ENCODE data around the gene OR5AU1. TPM values are rescaled to one million over a fixed set of nuclear protein-coding genes. Genes with fewer than 3 reads are reported as not detected.

The OR5AU1 gene
- total RNA-seq, result not detected

- DNase-seq (no peak), ATAC-seq (no peak)
- H3K4me1 Mint-ChIP-seq, result no peaks in the 10 kb centered on the region
- H3K27me3 Mint-ChIP-seq, result peaks cover 44% of the 10 kb centered on the region
- CTCF ChIA-PET, result no interaction called here
- no peaks in the 10 kb centered on the region for H3K36me3 Mint-ChIP-seq
- H3K27ac Mint-ChIP-seq, result no peak within 1 kb of the TSS
- no peaks in the 10 kb centered on the region for H3K9me3 Mint-ChIP-seq (ENCODE audit: low read depth)
- H3K4me3 Mint-ChIP-seq, result no peak within 1 kb of the TSS
These were observed at the start of gene OR5AU1 for GRCh38 chr14:21155963-21156362. OR5AU1 (minus strand) TSS chr14:21156063; CDS start chr14:21155872, 191 bp downstream.

- CTCF ChIA-PET, result no interaction called here
- no peak overlapping the region for H3K27ac Mint-ChIP-seq
- H3K9me3 Mint-ChIP-seq (ENCODE audit: low read depth), result no peaks in the 10 kb centered on the region
- peaks cover 62% of the 10 kb centered on the region for H3K36me3 Mint-ChIP-seq
- ATAC-seq (no peak), DNase-seq (no peak)
- H3K27me3 Mint-ChIP-seq, result no peaks in the 10 kb centered on the region
- no peak overlapping the region for H3K4me3 Mint-ChIP-seq
- peaks cover 2% of the 10 kb centered on the region for H3K4me1 Mint-ChIP-seq
These were observed 49.3 kb upstream of the OR5AU1 start for GRCh38 chr14:21205026-21205677.

- H3K27me3 Mint-ChIP-seq, result no peaks in the 10 kb centered on the region
- H3K36me3 Mint-ChIP-seq, result peaks cover 54% of the 10 kb centered on the region
- CTCF ChIA-PET, result interaction anchor here (1.1 kb wide), 1 partner anchor 11 kb away, joined by 3 read pairs; no protein-coding TSS in a partner anchor
- DNase-seq, result no peak
- H3K27ac Mint-ChIP-seq, result no peak overlapping the region
- no peak for ATAC-seq
- H3K4me3 Mint-ChIP-seq, result no peak overlapping the region
- no peaks in the 10 kb centered on the region for H3K9me3 Mint-ChIP-seq (ENCODE audit: low read depth)
- H3K4me1 Mint-ChIP-seq, result no peaks in the 10 kb centered on the region
These were observed 48.5 kb upstream of the OR5AU1 start for GRCh38 chr14:21204167-21205025.

GRCh38 chr14:21203470-21204166 lies 47.8 kb upstream of the OR5AU1 start:
- Mint-ChIP-seq H3K27ac (peak overlapping the region; percentile 38), H3K9me3 (ENCODE audit: low read depth) (no peaks in the 10 kb centered on the region), H3K36me3 (peaks cover 48% of the 10 kb centered on the region), H3K27me3 (no peaks in the 10 kb centered on the region), H3K4me3 (no peak overlapping the region), H3K4me1 (no peaks in the 10 kb centered on the region)
- DNase-seq (no peak), ATAC-seq (no peak)
- CTCF ChIA-PET, result interaction anchor here (0.5 to 1.1 kb wide), 2 partner anchors 12 to 66 kb away, joined by 3 read pairs; no protein-coding TSS in a partner anchor

GRCh38 chr14:21202463-21203358 lies 46.8 kb upstream of the OR5AU1 start:
- H3K4me1 Mint-ChIP-seq, result no peaks in the 10 kb centered on the region
- H3K9me3 Mint-ChIP-seq (ENCODE audit: low read depth), result no peaks in the 10 kb centered on the region
- H3K27me3 Mint-ChIP-seq, result no peaks in the 10 kb centered on the region
- DNase-seq (no peak), ATAC-seq (no peak)
- peaks cover 39% of the 10 kb centered on the region for H3K36me3 Mint-ChIP-seq
- H3K27ac Mint-ChIP-seq, result peak overlapping the region; percentile 3
- CTCF ChIA-PET, result interaction anchor here (0.5 kb wide), 1 partner anchor 65 kb away, joined by 3 read pairs; no protein-coding TSS in a partner anchor
- no peak overlapping the region for H3K4me3 Mint-ChIP-seq

- CTCF ChIA-PET, result no interaction called here
- H3K9me3 Mint-ChIP-seq (ENCODE audit: low read depth), result no peaks in the 10 kb centered on the region
- H3K4me1 Mint-ChIP-seq, result no peaks in the 10 kb centered on the region
- DNase-seq, result no peak
- no peaks in the 10 kb centered on the region for H3K27me3 Mint-ChIP-seq
- peak overlapping the region; percentile 15 for H3K27ac Mint-ChIP-seq
- no peak overlapping the region for H3K4me3 Mint-ChIP-seq
- no peak for ATAC-seq
- peaks cover 31% of the 10 kb centered on the region for H3K36me3 Mint-ChIP-seq
These were observed 46.0 kb upstream of the OR5AU1 start for GRCh38 chr14:21201732-21202462.

- DNase-seq, result no peak
- no peaks in the 10 kb centered on the region for H3K4me1 Mint-ChIP-seq
- CTCF ChIA-PET, result no interaction called here
- H3K27ac Mint-ChIP-seq, result no peak overlapping the region
- H3K9me3 Mint-ChIP-seq (ENCODE audit: low read depth), result no peaks in the 10 kb centered on the region
- peaks cover 21% of the 10 kb centered on the region for H3K36me3 Mint-ChIP-seq
- H3K27me3 Mint-ChIP-seq, result no peaks in the 10 kb centered on the region
- no peak for ATAC-seq
- no peak overlapping the region for H3K4me3 Mint-ChIP-seq
These were observed 45.0 kb upstream of the OR5AU1 start for GRCh38 chr14:21200752-21201461.

- Mint-ChIP-seq H3K27me3 (peaks cover 4% of the 10 kb centered on the region), H3K36me3 (peaks cover 14% of the 10 kb centered on the region), H3K27ac (no peak overlapping the region), H3K9me3 (ENCODE audit: low read depth) (no peaks in the 10 kb centered on the region), H3K4me1 (no peaks in the 10 kb centered on the region), H3K4me3 (no peak overlapping the region)
- no peak for DNase-seq
- no peak for ATAC-seq
- CTCF ChIA-PET, result no interaction called here
These were observed 44.0 kb upstream of the OR5AU1 start for GRCh38 chr14:21199611-21200560.

- ATAC-seq (no peak), DNase-seq (no peak)
- Mint-ChIP-seq H3K4me1 (no peaks in the 10 kb centered on the region), H3K4me3 (no peak overlapping the region), H3K9me3 (ENCODE audit: low read depth) (no peaks in the 10 kb centered on the region), H3K27ac (no peak overlapping the region), H3K27me3 (peaks cover 19% of the 10 kb centered on the region), H3K36me3 (peaks cover 3% of the 10 kb centered on the region)
- CTCF ChIA-PET, result no interaction called here
These were observed 41.7 kb upstream of the OR5AU1 start for GRCh38 chr14:21197418-21198205.

- no peak overlapping the region for H3K27ac Mint-ChIP-seq
- H3K4me3 Mint-ChIP-seq, result no peak overlapping the region
- H3K4me1 Mint-ChIP-seq, result peaks cover 11% of the 10 kb centered on the region
- no peaks in the 10 kb centered on the region for H3K9me3 Mint-ChIP-seq (ENCODE audit: low read depth)
- ATAC-seq, result no peak
- no peaks in the 10 kb centered on the region for H3K36me3 Mint-ChIP-seq
- H3K27me3 Mint-ChIP-seq, result peaks cover 19% of the 10 kb centered on the region
- CTCF ChIA-PET, result interaction anchor here (0.6 kb wide), 1 partner anchor 21 kb away, joined by 3 read pairs; no protein-coding TSS in a partner anchor
- DNase-seq, result no peak
These were observed 38.7 kb upstream of the OR5AU1 start for GRCh38 chr14:21194597-21194996.

Data from activated CD8-positive, alpha-beta memory T cell treated with anti-CD3 and anti-CD28 coated beads, Interleukin-2, amount 10 ng/mL, durations not matched to agents 7 days and 5 days (primary cell).